Heart left ventricle (tissue), 16 donors: ENCODE results near the gene GSDMA. TPM values are rescaled to one million over a fixed set of nuclear protein-coding genes. Genes with fewer than 3 reads are reported as not detected.

Source experiments
- ATAC-seq, 4 donors: fragments of 200-7000 bp; cut with Tn5 transposase; one replicate each; pipeline ENCODE4 v1.9.1; 2020 to 2022; ENCODE audit warnings: moderate library complexity in 4 of 4, mild to moderate bottlenecking in 3 of 4, moderate number of reproducible peaks in 1 of 4
- DNase-seq, 5 donors: peaks; one replicate each; pipeline ENCODE4 v3.0.0-alpha.2; 2020
- H3K27ac ChIP-seq, 12 donors: fragments of 200-600 bp; sonication (generic) in 4 of 12; one replicate each; pipeline versions ENCODE4 v1.5.0 to v1.8.0; 2016 to 2022; ENCODE audit warnings: mild to moderate bottlenecking in 2 of 12
- H3K27me3 ChIP-seq, 9 donors: fragments of 200-600 bp; sonication (generic) in 2 of 9; one replicate each; pipeline versions ENCODE4 v1.5.1 to v1.8.0; 2016 to 2022; ENCODE audit warnings: mild to moderate bottlenecking in 3 of 9
- H3K36me3 ChIP-seq, 9 donors: fragments of 200-600 bp; sonication (generic) in 2 of 9; one replicate each; pipeline versions ENCODE4 v1.5.0 to v1.8.0; 2018 to 2022; ENCODE audit warnings: mild to moderate bottlenecking in 2 of 9
- H3K4me1 ChIP-seq, 12 donors: fragments of 200-600 bp; sonication (generic) in 4 of 12; one replicate each; pipeline versions ENCODE4 v1.5.0 to v1.8.0; 2016 to 2022; ENCODE audit warnings: mild to moderate bottlenecking in 3 of 12
- H3K4me3 ChIP-seq, 12 donors: fragments of 200-600 bp; sonication (generic) in 4 of 12; one replicate each; pipeline versions ENCODE4 v1.5.0 to v1.8.0; 2017 to 2022; ENCODE audit warnings: mild to moderate bottlenecking in 9 of 12, moderate library complexity in 4 of 12
- H3K9me3 ChIP-seq, 12 donors: fragments of 200-600 bp; sonication (generic) in 4 of 12; one replicate each; pipeline versions ENCODE4 v1.5.0 to v1.8.0; 2016 to 2022; ENCODE audit warnings: mild to moderate bottlenecking in 1 of 12
- POLR2A ChIP-seq, 2 donors: fragments of 450-650 bp; IDR thresholded peaks; one replicate each; pipeline ENCODE4 v1.6.1; 2017; ENCODE audit warnings: antibody characterized with exemption in 2 of 2, mild to moderate bottlenecking in 2 of 2, moderate library complexity in 2 of 2
- WGBS, 4 donors: extraction: QIAGEN DNeasy Blood & Tissue Kit in 2 of 4; methylation state at CpG; one replicate each; pipeline versions ENCODE4 v1.1.5 to v1.1.7; 2013 to 2018; 5-methylcytosine and 5-hydroxymethylcytosine counted together
- intact Hi-C, 10 donors: fragments of 100-400 bp; cut with DNase I; formaldehyde crosslinking; loops; one replicate each; pipeline versions ENCODE4 v1.11.1 to v1.14.2; 2022
- polyA plus RNA-seq, 2 donors: library from polyadenylated mRNA; stranded (reverse); fragments of 200-250 nt; gene quantifications; one replicate each; pipeline ENCODE4 v1.2.3, GENCODE V29; 2013
- total RNA-seq, 9 donors: library from RNA; depleted of rRNA in 2 of 9; stranded (reverse); fragments of >200 nt in 2 of 9; fragmentation: NEBNext Ultra II Directional in 3 of 9; extraction: Animal tissue kit (Norgen Biotek cat#: 25700) in 3 of 9; gene quantifications; one replicate each; pipeline versions ENCODE4 v1.1.0 to v1.2.4, GENCODE V29; 2016 to 2023
- TF ChIP-seq, protein P1 (sequence below), 12 donors: fragments of 200-600 bp; sonication (generic) in 4 of 12; IDR thresholded peaks; one replicate each; pipeline versions ENCODE4 v1.5.0 to v1.8.0; 2018 to 2022; ENCODE audit warnings: antibody characterized with exemption in 12 of 12, mild to moderate bottlenecking in 5 of 12
- donor health status: ischemic (EF 13 %, LVEDD 7.1; RV severe dilation, severe dysfunction).
- donor health status: healthy with polysubstance abuse.
- donor health status: DM: no; HTN: yes; CAD: no.
- donor health status: DM: no; HTN: no; CAD: no.
- donor health status: ischemic (EF 25% LVEDD 6.9; RV normal size, moderate dysfunction).
- donor health status: ischemic (EF 25% LVEDD 5.7; RV mildly dilated, moderate dysfunction).
- donor health status: healthy.
- donor health status: DM: yes; HTN: yes; CAD: no.
- donor health status: ischemic (EF 35%, LVEDD 5.7; RV mildly dilated, moderate dysfunction).
- donor health status: nonischemic (EF 11% LVEDD 7.7; RV severe dilation, severe dysfunction).
- donor health status: DM: yes; HTN: yes; CAD: no.
- donor health status: PGD.
- donor health status: ischemic (EF 29% LVEDD 5.4; RV normal size, mild dysfunction).
- donor health status: nonischemic (EF 23%, LVEDD 6.1; RV moderate dilation, normal function).

The GSDMA gene
- total and polyA plus RNA-seq, 11 donors, result 0.08 to 3.7 (median 0.49) TPM; not detected in 3

DNA sequence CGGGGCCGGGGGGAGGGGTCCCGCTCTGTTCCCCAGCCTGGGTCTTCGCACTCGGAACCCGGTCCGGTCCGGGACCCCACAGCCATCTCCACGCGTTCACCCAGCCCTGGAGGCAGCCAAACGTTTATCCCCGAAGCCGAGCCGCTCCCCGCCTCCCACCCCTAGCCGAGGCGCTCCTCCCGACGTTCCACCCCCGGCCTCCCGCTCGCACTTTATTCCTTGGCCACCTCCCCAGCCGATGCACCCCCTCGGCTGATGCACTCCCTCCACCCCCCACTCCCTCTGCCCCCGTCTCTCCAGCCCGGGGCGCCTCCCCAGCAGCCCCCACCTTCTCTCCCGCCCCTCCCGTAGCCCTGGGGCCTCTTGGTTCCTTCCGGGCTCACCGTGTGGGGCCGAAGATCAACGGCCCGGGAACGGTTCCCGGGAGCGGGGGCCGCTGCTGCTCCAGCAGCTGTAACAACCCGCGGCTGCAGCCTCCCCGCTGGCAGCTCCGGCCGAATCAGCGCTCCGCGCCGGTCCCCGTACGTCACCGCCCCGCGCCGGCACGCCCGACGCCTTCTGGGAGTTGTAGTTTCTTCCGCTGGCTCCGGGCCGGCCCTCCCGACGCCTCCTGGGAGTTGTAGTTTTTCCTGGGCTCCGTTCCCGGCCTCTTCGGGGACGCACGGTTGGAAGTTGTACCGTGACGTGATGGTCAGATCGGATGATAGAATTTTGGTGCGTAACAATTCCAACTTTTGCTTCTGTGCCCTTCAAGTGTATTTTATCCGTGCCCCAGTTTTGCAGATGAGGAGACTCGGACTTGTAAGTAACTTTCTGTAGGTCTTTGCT, 35.5 kb upstream of the GSDMA start, which contains the start of the genes LRRC3C and ORMDL3:
Gene LRRC3C (plus strand): TSS at position 632 of the 828 bp plus-strand sequence. CDS start 13,792 bp downstream, outside the sequence.
Gene ORMDL3 (minus strand): TSS at position 501 of the 828 bp plus-strand sequence. CDS start 3,398 bp downstream, outside the sequence.
- Histone ChIP-seq H3K4me3 (peak within 1 kb of the TSS; percentile 59 to 96 (median 78)), H3K27me3 (no peaks in the 10 kb centered on the region), H3K9me3 (no peaks in the 10 kb centered on the region), H3K27ac (peak within 1 kb of the TSS; percentile 91 to 98 (median 96)), H3K4me1 (peaks cover 6 to 68% (median 49%) of the 10 kb centered on the region in 12 donors), H3K36me3 (peaks cover 0 to 19% (median 17%) of the 10 kb centered on the region in 9 donors)
- peak; percentile 82 to 90 (median 90) for ATAC-seq
- intact Hi-C loops, result loop anchor here in 4 of 10 donors (1.0 to 10.0 kb wide), 5 partner anchors 26 to 63 kb away; partner anchors contain the start of genes PSMD3 (in 2 of the 4), IKZF3 (in 1 of the 4) and ZPBP2 (in 1 of the 4)
- DNase-seq, result peak; percentile 95 to 98 (median 96)
- WGBS, 4 donors, result 0 to 1% (median 1%) methylated on average over 42 to 72 of the region's 72 CpGs
- TF ChIP-seq POLR2A (IDR thresholded peaks at IDR 0.05), result peak; percentile 5 to 82
- TF ChIP-seq, protein P1, sequence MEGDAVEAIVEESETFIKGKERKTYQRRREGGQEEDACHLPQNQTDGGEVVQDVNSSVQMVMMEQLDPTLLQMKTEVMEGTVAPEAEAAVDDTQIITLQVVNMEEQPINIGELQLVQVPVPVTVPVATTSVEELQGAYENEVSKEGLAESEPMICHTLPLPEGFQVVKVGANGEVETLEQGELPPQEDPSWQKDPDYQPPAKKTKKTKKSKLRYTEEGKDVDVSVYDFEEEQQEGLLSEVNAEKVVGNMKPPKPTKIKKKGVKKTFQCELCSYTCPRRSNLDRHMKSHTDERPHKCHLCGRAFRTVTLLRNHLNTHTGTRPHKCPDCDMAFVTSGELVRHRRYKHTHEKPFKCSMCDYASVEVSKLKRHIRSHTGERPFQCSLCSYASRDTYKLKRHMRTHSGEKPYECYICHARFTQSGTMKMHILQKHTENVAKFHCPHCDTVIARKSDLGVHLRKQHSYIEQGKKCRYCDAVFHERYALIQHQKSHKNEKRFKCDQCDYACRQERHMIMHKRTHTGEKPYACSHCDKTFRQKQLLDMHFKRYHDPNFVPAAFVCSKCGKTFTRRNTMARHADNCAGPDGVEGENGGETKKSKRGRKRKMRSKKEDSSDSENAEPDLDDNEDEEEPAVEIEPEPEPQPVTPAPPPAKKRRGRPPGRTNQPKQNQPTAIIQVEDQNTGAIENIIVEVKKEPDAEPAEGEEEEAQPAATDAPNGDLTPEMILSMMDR (IDR thresholded peaks at IDR 0.05), result no peak

DNA sequence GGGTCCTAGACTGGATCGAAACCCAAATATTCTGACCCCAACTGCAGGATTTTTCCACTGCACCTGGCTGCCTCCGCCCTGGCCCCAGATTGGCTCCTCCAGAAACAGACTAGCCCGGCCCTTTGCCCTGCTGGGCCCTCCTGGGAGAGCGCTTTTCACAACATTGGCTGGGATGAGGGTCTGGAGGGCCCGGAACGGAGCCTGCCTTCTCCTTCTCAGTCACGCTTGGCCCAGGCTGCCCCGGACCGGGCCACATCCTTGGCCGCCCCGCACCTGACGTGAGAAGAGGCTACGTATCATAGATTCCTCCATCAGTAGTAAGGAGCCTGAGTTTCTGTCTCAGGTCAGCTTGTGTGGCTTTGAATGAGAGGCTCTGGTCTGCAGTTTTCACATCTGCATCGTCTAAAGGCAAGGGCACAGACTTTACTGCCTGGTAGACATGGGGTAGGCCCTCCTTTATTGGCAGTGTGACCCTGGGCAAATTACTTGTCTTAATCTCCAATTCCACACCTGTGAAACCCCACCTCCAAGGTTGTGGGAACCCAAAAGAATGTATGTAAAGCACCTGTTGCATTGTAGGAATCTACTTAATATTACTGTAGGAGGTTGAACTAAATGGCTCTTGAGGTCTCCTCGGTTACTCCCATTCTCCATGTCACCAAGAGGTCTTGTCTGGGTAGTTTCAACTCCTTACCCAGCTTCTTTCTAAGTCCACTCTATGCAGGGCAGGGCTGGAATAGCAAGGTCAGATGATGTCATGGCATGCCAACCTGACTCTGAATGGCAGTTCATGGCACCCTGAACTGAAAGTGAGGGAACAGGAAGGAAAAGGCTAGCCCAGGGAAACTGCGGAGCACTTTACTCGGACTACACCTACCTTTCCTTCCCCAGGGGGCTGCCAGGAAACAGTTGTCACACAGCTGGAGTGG, 34.6 kb upstream of the GSDMA start:
- Histone ChIP-seq H3K4me1 (peaks cover 6 to 60% (median 49%) of the 10 kb centered on the region in 12 donors), H3K27ac (peak overlapping the region; percentile 91 to 98 (median 96)), H3K9me3 (no peaks in the 10 kb centered on the region), H3K36me3 (peaks cover 0 to 11% (median 8%) of the 10 kb centered on the region in 9 donors), H3K4me3 (peak overlapping the region; percentile 59 to 96 (median 78)), H3K27me3 (no peaks in the 10 kb centered on the region)
- peak; percentile 35 to 70 (median 50) for ATAC-seq
- TF ChIP-seq, protein P1 (IDR thresholded peaks at IDR 0.05), result no peak
- TF ChIP-seq POLR2A (IDR thresholded peaks at IDR 0.05), result no peak
- 15 to 22% (median 16%) methylated on average over 15 to 17 of the region's 17 CpGs for WGBS, 4 donors
- intact Hi-C loops, result loop anchor here in 7 of 10 donors (1.0 to 10.0 kb wide), 6 partner anchors 25 to 63 kb away; partner anchors contain the start of genes PSMD3 (in 3 of the 7), IKZF3 (in 1 of the 7) and ZPBP2 (in 1 of the 7)
- DNase-seq, result peak; percentile 43 to 73 (median 54)

DNA sequence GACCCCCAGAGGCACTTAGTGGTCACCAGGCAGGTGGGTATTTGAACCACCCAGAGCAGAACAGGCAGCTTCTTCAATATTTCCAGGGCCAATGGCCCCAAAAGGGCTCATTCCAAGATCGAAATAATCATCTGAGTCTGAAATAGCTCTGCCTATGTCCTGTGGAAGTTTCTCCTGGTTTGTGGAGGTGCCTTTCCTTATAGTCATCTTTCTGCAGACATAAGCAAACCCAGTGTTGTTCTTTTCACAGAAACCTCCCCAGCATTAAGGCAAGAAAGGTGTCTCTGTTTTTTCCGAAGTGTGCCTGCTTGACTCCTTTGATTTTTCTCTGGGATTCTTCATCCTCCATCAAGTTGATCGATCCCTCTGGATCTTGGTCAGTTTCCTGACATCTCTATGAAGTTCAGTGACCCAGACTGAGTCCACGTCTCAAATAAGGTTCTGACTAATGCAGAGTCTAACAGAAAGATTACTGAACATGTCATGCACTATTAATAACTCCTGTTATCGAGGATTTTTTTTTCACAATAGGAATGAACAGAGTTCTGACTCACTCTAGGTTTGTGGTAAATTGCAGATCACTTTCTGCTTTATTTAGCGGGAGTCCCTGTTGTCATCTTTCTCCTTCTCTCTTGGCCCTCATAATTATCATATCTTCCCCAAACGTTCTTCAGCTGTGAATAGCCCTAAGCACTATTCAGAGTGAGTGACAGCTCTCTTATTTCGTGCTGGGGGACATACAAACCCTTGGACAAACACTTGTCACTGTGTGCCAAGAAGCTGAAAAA, 33.8 kb upstream of the GSDMA start:
- Histone ChIP-seq H3K27ac (peak overlapping the region; percentile 91 to 98 (median 96)), H3K36me3 (peaks cover 0 to 2% (median 0%) of the 10 kb centered on the region in 9 donors), H3K4me1 (peaks cover 6 to 66% (median 48%) of the 10 kb centered on the region in 12 donors), H3K9me3 (no peaks in the 10 kb centered on the region), H3K27me3 (no peaks in the 10 kb centered on the region), H3K4me3 (peak overlapping the region in 11 of 12 donors; percentile 3 to 96 (median 78))
- peak; percentile 40 to 75 for TF ChIP-seq POLR2A (IDR thresholded peaks at IDR 0.05)
- TF ChIP-seq, protein P1 (IDR thresholded peaks at IDR 0.05), result no peak
- DNase-seq (no peak), ATAC-seq (peak; percentile 63 to 69 (median 66))
- 20 to 26% (median 21%) methylated on average over 8 of the region's 8 CpGs for WGBS, 4 donors
- intact Hi-C loops, result loop anchor here in 7 of 10 donors (1.0 to 10.0 kb wide), 6 partner anchors 23 to 64 kb away; partner anchors contain the start of genes IKZF3 (in 1 of the 7), PSMD3 (in 1 of the 7) and ZPBP2 (in 1 of the 7)
